HG02970 (cell line): ENCODE measurements around the gene KLHDC1.
"Not testable (repeated sequence)": the region's sequence is repeated elsewhere in the genome, so short reads cannot be mapped to it uniquely, and the experiment has no call there.

Source experiments
- ATAC-seq: cut with Tn5 transposase; IDR thresholded peaks from one replicate; pipeline ENCODE4 v1.9.1; 2021; ENCODE audit warnings: mild to moderate bottlenecking, moderate library complexity, moderate number of reproducible peaks; ENCODE audit not compliant: unreplicated experiment, low FRiP score

KLHDC1 gene

DNA sequence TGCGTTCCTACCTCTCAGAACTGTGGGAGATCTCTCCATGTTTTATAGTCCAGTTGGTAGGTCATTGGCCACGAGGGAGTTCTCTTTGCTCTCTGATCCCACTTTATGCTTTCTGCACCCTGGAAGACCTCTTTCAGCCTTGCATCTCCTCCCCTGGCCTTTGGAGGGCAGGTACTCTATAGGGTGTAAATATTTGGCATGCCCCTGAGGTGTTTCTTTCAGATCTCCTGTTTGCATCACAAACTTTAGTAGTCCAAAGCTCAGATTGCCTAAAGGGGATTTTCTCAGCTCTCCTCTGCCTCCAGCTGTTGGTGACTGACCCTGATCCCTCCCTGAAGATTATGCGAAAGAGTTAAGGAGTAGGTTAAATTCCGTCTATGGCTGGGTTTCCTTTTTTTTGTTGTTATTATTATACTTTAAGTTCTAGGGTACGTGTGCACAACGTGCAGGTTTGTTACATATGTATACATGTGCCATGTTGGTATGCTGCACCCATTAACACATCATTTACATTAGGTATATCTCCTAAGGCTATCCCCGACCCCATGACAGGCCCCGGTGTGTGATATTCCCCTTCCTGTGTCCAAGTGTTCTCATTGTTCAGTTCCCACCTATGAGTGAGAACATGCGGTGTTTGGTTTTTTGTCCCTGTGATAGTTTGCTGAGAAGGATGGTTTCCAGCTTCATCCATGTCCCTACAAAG is 29.0 kb downstream of the KLHDC1 start:
- not testable (repeated sequence) for ATAC-seq

GRCh38 chr14:49727171-49727570 is 34.3 kb downstream of the KLHDC1 start:
- ATAC-seq = no peak

GRCh38 chr14:49732896-49733295 is 40.0 kb downstream of the KLHDC1 start:
- ATAC-seq = no peak

- no peak for ATAC-seq
Measured at GRCh38 chr14:49733836-49734235, 40.9 kb downstream of the KLHDC1 start.

DNA sequence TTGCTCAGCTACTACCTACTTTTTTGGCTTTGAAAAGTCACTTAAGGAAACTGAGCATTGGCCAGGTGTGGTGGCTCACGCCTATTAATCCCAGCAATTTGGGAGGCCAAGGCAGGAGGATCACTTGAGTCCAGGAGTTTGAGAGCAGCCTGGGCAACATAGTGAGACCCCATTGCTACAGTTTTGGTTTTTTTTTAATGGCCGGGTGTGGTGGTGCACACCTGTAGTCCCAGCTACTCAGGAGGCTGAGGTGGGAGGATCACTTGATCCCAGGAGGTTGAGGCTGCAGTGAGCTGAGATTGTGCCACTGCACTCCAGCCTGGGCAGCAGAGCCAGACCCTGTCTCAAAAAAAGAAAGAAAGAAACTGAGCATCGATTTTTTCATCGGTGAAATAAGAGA is 42.7 kb downstream of the KLHDC1 start:
- ATAC-seq = not testable (repeated sequence)

DNA sequence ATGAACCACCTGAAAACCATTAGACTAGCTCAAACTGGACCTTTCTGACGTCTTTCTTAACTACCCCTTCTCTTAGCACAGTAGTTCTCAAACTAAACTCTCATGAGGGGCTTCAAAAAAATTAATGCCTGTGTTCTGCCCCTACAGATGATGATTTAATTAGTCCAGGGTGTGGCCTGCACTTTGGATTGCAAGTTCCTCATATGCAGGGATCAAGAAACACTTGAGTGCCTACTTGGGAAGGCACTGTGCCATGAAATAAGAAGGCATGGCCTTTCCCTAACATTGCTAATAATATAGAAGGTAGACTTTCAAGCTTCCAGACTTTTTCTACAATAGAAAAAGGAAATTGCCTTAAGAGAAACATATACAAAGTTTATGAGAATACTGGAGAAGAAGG is 52.3 kb downstream of the KLHDC1 start:
- ATAC-seq = no peak

GRCh38 chr14:49746476-49746875 is 53.6 kb downstream of the KLHDC1 start:
- not testable (repeated sequence) for ATAC-seq

- ATAC-seq = no peak
Measured at GRCh38 chr14:49754570-49755097, 61.7 kb downstream of the KLHDC1 start.

DNA sequence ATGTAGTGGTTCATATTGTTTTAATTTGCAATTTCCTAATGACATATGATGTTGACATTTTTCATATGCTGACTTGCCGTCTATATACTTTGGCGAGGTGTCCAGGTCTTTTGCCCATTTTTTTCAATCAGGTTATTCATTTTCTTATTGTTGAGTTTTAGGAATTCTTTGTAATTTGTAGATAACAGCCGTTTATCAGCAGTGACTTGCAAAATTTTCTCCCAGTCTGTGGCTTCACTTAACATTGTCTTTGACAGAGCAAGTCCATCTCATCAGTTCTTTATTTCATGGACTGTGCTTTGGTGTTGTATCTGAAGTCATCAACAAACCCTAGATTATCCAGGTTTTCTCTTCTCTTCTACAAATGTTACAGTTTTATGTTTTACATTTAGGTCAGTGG is 62.5 kb downstream of the KLHDC1 start:
- ATAC-seq = no peak

- ATAC-seq = no peak
Measured at GRCh38 chr14:49761839-49762551, 69.1 kb downstream of the KLHDC1 start.

- ATAC-seq = no peak
Measured at GRCh38 chr14:49766839-49767238, 73.9 kb downstream of the KLHDC1 start.

- no peak for ATAC-seq
Measured at GRCh38 chr14:49767270-49767570, 74.3 kb downstream of the KLHDC1 start.

- peak; percentile 91 for ATAC-seq
Measured at GRCh38 chr14:49767571-49768300, 74.8 kb downstream of the KLHDC1 start, which contains the start of gene KLHDC2. Gene KLHDC2 (plus strand): TSS chr14:49768153. CDS start chr14:49768469, 316 bp downstream.

- ATAC-seq = peak; percentile 18
Measured at GRCh38 chr14:49768301-49769121, 75.6 kb downstream of the KLHDC1 start.

DNA sequence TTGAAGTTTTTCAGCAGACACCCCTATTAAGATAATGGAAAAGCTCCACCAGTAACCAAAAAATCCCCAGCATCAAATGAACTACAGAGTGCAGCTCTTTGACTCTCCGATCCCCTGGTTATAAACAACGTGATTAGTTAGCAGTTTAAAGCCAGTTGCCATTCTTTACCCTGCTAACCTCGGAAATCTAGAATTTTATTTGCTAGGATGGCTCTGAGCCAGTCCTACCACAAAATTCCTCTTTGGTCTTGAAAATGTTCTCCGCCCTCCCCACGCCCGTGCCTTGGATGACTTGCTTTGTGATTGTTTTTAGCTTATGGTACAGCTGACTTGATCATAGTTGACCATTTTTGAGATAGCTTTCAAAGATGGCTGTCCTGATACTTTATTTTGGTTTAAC is 76.3 kb downstream of the KLHDC1 start:
- no peak for ATAC-seq

DNA sequence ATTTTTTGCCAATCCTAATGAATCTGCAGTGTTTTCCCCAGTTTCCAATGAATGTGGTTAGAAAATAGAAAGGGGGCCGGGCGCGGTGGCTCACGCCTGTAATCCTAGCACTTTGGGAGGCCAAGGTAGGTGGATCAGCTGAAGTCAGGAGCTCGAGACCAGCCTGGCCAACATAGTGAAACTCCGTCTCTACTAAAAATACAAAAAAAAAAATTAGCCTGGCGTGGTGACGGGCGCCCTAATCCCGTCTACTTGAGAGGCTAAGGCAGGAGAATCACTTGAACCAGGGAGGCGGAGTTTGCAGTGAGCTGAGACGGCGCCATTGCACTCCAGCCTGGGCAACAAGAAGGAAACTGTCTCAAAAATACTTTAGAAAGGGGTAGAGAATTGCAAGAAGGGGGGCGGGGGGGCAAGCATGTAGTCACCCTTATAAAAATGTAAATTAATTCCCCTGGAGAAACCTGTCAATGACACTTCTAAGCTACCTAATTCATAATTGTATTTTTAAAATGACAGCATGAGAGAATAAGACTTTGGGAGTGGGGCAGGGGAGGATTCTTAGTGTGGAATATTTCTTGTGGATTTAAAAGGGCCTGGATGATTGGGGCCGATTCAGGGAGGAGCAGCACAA is 76.8 kb downstream of the KLHDC1 start:
- no peak for ATAC-seq

- no peak for ATAC-seq
Measured at GRCh38 chr14:49770212-49770817, 77.4 kb downstream of the KLHDC1 start.

- ATAC-seq = not testable (repeated sequence)
Measured at GRCh38 chr14:49771691-49772090, 78.8 kb downstream of the KLHDC1 start.

GRCh38 chr14:49774106-49774505 is 81.2 kb downstream of the KLHDC1 start:
- no peak for ATAC-seq
